Activated T-helper 17 cell treated with anti-CD3 and anti-CD28 coated beads, Interleukin-2, amount 50 U/mL, for 72 hours (primary cell): ENCODE measurements around the gene ZNF584. TPM values are rescaled to one million over a fixed set of nuclear protein-coding genes. Genes with fewer than 3 reads are reported as not detected.

Experiments
- ATAC-seq: fragments of 150-1000 bp; cut with Tn5 transposase; replicated peaks from 2 replicates; pipeline ENCODE4 v1.10.0; 2021; ENCODE audit warnings: mild to moderate bottlenecking, moderate library complexity
- H3K27ac Mint-ChIP-seq: one replicate; pipeline ENCODE4 v1.8.0; 2022; ENCODE audit warnings: mixed read lengths
- H3K27me3 Mint-ChIP-seq: one replicate; pipeline ENCODE4 v1.8.0; 2022; ENCODE audit warnings: mixed read lengths
- H3K36me3 Mint-ChIP-seq: one replicate; pipeline ENCODE4 v1.8.0; 2022; ENCODE audit warnings: low read depth, mild to moderate bottlenecking, mixed read lengths
- H3K4me1 Mint-ChIP-seq: one replicate; pipeline ENCODE4 v1.8.0; 2022; ENCODE audit warnings: mixed read lengths
- H3K4me3 Mint-ChIP-seq: one replicate; pipeline ENCODE4 v1.8.0; 2022; ENCODE audit warnings: mild to moderate bottlenecking, mixed read lengths
- H3K9me3 Mint-ChIP-seq: one replicate; pipeline ENCODE4 v1.8.0; 2022; ENCODE audit warnings: mixed read lengths
- total RNA-seq, 2 donors: library from RNA; stranded (reverse); gene quantifications; one replicate each; pipeline ENCODE4 v1.2.3, GENCODE V29; 2022

Gene ZNF584
- total RNA-seq, 2 donors from 2014 or later = 9.0 to 9.8 TPM

DNA sequence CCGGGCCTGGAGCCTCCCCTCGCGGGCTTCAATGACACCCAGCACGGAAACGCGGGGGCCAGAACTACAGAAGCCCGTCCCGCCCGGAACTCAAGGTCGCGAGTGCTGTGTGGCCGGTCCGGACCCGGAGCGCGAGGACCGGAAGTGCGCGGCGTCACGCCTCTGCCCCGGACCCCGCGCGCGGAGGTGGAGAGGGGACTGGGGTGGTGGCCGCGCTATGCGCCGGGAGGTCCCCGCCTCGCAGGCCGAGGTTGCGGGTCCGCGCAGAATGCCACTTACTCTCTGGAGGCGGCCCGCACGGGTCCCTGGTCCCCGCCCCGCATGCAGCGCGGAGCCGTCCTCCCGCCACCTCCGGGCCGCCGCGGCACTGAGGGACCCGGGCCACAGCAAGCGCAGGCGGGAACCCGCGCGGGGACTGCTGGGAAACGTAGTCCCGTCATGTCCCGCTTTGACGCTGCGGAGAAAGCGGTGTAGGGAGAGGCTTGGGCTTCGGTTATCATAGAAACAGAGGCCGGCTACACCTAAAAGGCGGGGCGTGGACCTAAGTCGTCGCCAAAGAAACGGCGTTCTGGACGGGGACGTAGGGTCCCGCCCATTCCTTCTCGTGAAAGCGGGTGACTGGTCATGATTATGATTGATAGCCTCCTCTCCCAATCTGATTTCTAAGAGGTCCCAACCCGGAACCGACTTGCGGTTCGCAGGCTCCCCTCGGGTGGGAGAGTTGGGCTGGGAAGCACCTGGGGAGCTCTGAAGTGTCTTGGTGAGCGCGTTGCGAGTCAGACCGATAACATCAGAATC, 27.6 kb upstream of the ZNF584 start, which contains the start of gene ZNF837:
Gene ZNF837, minus strand, starts transcription at position 369 of the 798 bp plus-strand sequence. CDS start 11,698 bp downstream, outside the sequence.
- peak within 1 kb of the TSS; percentile 94 for H3K27ac Mint-ChIP-seq
- H3K36me3 Mint-ChIP-seq = peaks cover 4% of the 10 kb centered on the region
- H3K4me3 Mint-ChIP-seq = peak within 1 kb of the TSS; percentile 95
- peaks cover 13% of the 10 kb centered on the region for H3K4me1 Mint-ChIP-seq
- no peaks in the 10 kb centered on the region for H3K27me3 Mint-ChIP-seq
- ATAC-seq = peak; percentile 92
- H3K9me3 Mint-ChIP-seq = no peaks in the 10 kb centered on the region

DNA sequence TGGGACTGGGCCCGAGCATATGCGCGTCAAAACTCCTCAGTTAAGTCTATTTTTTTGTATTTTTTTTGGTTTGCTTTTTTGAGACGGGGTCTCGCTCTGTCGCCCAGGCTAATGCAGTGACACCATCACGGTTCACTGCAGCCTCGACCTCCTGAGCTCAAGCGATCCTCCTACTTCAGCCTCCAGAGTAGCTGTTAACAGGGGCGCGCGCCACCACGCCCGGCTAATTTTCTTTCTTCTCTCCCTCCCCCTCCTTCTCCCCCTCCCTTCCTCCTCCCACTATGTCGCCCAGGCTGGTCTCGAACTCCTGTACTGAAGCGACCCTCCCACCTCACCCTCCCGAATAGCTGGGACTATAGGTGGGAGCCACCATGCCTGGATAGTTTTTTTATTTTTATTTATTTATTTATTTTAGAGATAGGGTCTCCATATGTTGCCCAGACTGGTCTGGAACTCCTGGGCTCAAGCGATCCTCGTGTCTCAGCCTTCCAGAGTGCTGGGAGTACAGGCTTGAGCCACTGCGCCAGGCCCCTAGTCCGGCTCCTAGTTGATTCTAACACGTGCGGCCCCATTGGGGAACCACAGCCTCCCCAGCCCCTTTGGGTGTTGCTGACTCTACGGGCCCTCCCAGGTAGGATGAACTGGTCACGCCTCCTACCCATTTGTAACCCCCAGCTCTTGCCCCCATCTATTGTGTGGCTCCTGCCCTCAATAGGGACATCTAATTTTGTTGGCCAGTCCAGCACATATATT, 26.8 kb upstream of the ZNF584 start:
- Mint-ChIP-seq H3K9me3 (no peaks in the 10 kb centered on the region), H3K27ac (peak overlapping the region; percentile 94), H3K36me3 (peaks cover 12% of the 10 kb centered on the region), H3K4me3 (peak overlapping the region; percentile 95), H3K27me3 (no peaks in the 10 kb centered on the region), H3K4me1 (peaks cover 13% of the 10 kb centered on the region)
- no peak for ATAC-seq

DNA sequence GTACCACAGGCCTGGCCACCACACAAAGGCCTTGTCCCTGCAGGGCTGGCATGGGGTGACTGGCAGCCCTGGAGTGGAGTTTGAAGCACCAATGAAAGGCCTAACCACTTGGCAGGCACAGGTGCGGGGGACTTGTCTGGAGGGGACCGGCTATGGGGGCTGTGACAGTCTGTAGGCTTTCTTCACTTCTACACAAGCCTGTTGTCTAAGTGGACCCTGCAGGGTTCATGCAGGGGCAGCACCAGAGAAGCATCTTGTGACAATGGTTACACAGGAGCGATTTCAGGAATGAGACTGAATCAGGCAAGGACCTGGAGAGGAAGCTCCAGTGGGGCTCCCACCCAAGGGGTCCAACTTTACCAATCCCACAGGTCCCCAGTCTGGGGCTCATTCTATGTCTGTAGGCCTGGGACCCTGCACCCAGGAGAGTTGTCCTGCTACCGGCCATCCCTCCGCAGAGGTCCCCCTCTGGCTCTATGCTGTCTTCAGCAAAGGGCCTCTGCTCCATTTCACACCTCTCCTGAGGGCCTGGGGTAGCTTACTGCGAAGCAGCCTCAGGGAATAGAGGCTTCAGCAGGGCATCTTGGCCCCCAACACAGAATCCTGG, 25.3 kb upstream of the ZNF584 start:
- H3K4me3 Mint-ChIP-seq = peak overlapping the region; percentile 95
- no peaks in the 10 kb centered on the region for H3K27me3 Mint-ChIP-seq
- H3K36me3 Mint-ChIP-seq = peaks cover 26% of the 10 kb centered on the region
- peak overlapping the region; percentile 94 for H3K27ac Mint-ChIP-seq
- ATAC-seq = no peak
- peaks cover 15% of the 10 kb centered on the region for H3K4me1 Mint-ChIP-seq
- no peaks in the 10 kb centered on the region for H3K9me3 Mint-ChIP-seq

DNA sequence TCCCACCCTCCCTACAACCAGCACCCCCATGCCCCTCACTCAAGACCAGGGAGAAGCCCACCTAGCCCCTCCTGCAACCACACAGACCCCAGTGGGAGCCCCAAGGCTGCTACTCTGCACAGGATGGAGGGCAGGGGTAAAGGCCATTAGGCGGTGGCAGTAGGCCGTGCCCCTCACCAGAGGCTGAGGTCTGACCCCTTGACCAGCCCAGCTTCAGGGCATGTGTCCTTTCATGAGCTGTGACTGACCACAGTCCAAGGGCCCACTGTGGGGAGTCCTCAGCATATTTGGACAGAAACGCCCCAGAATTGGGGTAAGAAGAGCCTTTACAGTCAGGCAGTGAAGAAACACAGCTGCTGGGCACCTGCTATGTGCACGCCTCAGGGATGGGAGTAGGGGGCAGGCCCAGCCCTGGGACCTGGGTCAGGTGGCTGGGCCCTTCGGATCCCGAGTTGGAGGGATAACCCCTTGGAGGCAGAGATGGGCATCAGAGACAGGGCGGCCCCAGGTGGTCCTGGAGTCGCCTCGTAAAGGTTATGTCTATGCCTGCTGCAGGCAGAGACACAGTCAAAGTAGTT, 23.0 kb upstream of the ZNF584 start:
- ATAC-seq = no peak
- Mint-ChIP-seq H3K27ac (peak overlapping the region; percentile 97), H3K4me1 (peaks cover 16% of the 10 kb centered on the region), H3K4me3 (peak overlapping the region; percentile 94), H3K9me3 (no peaks in the 10 kb centered on the region), H3K27me3 (no peaks in the 10 kb centered on the region), H3K36me3 (peaks cover 49% of the 10 kb centered on the region)

DNA sequence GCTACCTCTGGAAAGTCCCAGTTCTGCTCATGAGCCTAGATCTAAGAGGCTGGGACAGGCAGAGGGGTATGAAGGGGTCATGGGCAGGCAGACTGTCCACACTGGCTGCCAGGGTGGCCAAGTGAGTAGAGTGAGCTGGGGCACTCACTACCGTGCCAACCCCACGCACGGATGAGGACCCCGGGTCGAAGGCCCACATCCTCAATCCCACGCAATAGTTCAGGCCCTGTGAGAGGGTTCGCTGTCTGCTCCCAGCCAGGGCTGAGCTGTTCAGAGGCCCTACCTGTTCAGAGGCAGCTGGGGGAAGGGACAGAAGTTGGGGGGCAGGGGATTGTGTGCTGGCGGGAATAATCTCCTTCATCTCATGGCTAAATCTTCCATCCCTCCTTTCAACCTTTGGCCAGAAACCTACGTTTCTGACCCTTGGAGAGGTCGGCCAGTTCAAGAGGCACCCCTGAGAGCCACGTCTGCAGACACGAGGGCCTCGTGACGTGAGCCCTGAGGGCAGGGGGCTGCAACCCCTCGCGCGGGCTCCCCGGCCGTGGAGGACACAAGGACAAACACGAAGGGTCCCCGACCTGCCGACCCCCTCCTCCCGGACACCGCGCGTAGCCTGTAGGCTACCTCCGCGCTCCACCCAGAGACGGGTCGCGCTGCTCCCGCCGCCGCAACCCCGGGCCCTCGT, 22.4 kb upstream of the ZNF584 start:
- ATAC-seq = peak; percentile 2
- H3K9me3 Mint-ChIP-seq = no peaks in the 10 kb centered on the region
- no peaks in the 10 kb centered on the region for H3K27me3 Mint-ChIP-seq
- peaks cover 16% of the 10 kb centered on the region for H3K4me1 Mint-ChIP-seq
- H3K27ac Mint-ChIP-seq = peak overlapping the region; percentile 97
- H3K36me3 Mint-ChIP-seq = peaks cover 56% of the 10 kb centered on the region
- H3K4me3 Mint-ChIP-seq = peak overlapping the region; percentile 94

DNA sequence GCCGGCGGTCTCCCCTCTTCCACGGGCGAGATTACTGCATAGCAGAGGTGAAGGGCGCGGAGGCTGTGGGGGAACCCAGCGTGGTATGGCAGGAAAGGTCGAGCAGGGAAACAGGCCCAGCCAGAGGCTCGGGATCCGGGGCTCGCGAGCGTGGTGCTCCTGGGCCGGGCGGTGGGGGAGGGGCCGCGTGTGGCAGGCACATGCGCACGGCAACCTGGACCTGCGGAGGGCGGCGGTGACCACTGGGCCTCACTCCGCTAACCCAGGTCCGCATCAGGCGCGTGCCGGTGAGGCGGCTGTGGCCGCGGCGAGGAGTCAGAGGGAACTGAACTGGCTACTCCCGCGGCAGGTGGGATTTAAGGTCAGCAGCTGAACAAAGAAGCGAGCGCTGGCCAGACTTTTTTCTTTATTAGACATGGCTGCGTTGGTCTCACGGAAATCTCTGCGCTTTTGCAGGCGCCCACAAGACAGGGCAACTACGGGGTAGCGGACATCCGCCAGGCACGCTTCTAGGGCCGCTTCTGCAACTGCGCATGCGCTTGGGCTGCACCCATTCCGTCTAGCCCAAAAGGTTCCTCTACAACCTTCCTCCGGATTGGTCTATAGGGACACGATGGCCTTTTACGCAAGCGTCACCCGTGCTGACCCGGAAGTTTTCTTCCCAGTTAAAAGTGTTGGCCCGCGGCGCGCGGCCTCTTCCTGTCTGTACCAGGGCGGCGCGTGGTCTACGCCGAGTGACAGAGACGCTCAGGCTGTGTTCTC, 21.7 kb upstream of the ZNF584 start, which contains the start of gene RPS5:
Gene RPS5, plus strand, starts transcription at position 694 of the 762 bp plus-strand sequence. CDS start 869 bp downstream, outside the sequence.
- peak within 1 kb of the TSS; percentile 97 for H3K27ac Mint-ChIP-seq
- H3K4me3 Mint-ChIP-seq = peak within 1 kb of the TSS; percentile 94
- no peaks in the 10 kb centered on the region for H3K27me3 Mint-ChIP-seq
- peak; percentile 98 for ATAC-seq
- peaks cover 63% of the 10 kb centered on the region for H3K36me3 Mint-ChIP-seq
- H3K9me3 Mint-ChIP-seq = no peaks in the 10 kb centered on the region
- peaks cover 16% of the 10 kb centered on the region for H3K4me1 Mint-ChIP-seq

DNA sequence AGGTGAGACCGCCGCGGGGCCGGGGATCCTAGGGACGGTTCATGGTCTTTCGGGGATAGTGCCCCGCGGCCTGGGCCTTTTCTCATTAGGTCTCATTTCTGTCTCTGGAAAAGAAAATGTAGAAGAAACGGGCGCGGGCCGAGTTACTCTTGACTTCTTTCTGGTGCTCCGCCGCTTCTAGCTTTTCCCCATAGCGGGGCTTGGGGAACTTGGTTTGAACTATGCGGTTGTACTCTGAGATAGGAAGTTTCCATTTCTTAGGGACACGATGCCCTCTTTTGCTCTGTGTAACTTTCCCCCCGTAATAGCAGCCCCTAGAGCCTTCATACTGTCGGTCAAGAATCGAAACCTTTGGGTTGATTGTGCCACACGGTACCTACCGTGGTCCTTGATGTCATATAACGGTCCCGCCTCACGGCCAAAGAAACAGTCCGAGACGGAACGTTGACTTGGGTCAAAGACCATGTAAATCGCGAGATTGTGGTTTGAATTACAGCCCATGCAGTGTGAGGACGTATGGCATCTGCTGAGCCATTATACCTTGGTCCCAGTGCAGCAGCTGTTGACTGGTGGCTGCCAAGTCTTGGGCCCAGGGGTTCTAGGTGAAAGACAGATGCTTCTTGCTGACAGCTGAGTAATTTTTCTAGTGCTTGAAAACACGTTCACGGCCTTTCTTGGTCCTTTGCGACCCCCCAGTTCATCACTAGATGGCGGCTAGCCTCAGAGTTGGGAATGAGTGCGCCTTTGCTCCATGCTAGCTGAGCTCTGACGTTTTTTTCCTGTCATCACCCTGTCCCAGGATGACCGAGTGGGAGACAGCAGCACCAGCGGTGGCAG, 20.9 kb upstream of the ZNF584 start:
- H3K4me3 Mint-ChIP-seq = peak overlapping the region; percentile 94
- peak overlapping the region; percentile 97 for H3K27ac Mint-ChIP-seq
- no peaks in the 10 kb centered on the region for H3K27me3 Mint-ChIP-seq
- H3K4me1 Mint-ChIP-seq = peaks cover 16% of the 10 kb centered on the region
- H3K36me3 Mint-ChIP-seq = peaks cover 71% of the 10 kb centered on the region
- ATAC-seq = no peak
- H3K9me3 Mint-ChIP-seq = no peaks in the 10 kb centered on the region

DNA sequence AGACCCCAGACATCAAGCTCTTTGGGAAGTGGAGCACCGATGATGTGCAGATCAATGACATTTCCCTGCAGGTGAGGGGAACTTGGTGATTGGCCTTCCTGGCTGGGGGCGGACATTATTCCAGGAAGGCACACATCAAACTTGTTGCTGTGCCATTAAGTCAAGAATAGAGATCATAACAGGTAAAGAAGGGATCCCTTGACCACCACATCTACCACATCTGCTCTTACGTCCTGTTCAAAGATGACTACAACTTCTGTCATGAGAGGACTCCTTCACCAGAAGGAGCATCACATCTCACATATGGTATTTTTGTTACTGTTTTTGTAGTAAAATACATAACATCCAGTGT, 20.3 kb upstream of the ZNF584 start:
- Mint-ChIP-seq H3K9me3 (no peaks in the 10 kb centered on the region), H3K36me3 (peaks cover 77% of the 10 kb centered on the region), H3K4me1 (peaks cover 16% of the 10 kb centered on the region), H3K27ac (peak overlapping the region; percentile 97), H3K4me3 (peak overlapping the region; percentile 94), H3K27me3 (no peaks in the 10 kb centered on the region)
- ATAC-seq = no peak

DNA sequence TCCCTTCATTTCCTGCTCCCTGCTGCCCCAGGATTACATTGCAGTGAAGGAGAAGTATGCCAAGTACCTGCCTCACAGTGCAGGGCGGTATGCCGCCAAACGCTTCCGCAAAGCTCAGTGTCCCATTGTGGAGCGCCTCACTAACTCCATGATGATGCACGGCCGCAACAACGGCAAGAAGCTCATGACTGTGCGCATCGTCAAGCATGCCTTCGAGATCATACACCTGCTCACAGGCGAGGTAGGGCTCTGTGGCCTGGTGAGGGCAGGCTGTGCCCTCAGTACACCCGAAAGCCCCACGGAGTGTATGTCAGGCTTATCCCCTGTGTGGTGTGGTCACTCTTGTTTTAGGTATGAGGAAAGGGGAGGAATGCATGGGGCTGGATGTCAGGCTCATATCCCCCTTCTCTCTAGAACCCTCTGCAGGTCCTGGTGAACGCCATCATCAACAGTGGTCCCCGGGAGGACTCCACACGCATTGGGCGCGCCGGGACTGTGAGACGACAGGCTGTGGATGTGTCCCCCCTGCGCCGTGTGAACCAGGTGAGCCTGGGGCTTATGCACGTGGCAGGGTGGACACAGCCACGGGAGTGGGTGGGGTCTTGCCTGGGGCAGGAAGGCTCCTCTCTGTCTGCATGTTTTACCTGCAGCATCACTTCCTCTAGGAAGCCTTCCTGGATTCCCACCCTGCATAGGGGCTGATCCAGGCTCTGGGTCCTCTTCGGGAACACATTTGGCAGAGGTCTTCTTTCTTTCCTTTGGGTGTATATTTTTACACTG, 15.3 kb upstream of the ZNF584 start:
- Mint-ChIP-seq H3K27me3 (no peaks in the 10 kb centered on the region), H3K9me3 (no peaks in the 10 kb centered on the region), H3K27ac (no peak overlapping the region), H3K4me3 (no peak overlapping the region), H3K4me1 (peaks cover 9% of the 10 kb centered on the region), H3K36me3 (peaks cover 91% of the 10 kb centered on the region)
- ATAC-seq = no peak

DNA sequence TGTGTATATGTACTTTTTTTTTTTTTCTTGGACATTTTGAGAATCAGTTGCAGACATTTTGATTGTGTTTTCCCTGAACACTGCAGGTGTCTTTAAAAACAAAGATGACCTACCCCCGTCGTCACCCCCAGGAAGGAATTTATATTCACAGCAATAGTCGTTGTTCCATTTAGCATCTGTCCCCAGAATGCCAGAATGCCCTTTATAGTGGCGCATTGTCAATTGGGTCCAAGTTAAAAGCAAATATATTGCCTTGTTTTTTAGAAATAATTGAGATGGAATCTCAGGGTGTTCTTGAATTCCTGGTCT, 14.8 kb upstream of the ZNF584 start:
- Mint-ChIP-seq H3K4me1 (peaks cover 6% of the 10 kb centered on the region), H3K4me3 (no peak overlapping the region), H3K36me3 (peaks cover 87% of the 10 kb centered on the region), H3K27me3 (no peaks in the 10 kb centered on the region), H3K9me3 (no peaks in the 10 kb centered on the region), H3K27ac (no peak overlapping the region)
- no peak for ATAC-seq

DNA sequence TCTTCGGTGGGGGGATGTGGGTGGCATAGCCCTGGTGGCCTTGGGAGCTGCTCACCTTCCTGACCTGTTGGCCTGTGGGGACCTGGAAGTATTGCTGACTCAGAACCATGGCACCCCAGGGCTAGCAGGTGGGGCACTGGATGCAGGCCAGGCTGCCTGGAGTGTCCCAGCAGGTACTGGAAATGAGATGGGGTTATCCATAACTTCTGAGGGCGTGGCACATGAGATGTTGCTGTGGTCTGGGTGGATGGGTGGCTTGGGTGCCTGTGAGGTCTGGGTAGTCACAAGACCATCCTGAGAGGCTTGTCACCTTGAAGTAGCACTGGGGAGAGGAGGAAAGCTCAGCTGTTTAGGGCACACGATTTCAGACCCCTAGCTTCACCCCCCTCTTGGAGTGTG, 13.6 kb upstream of the ZNF584 start:
- Mint-ChIP-seq H3K4me3 (no peak overlapping the region), H3K36me3 (peaks cover 76% of the 10 kb centered on the region), H3K9me3 (no peaks in the 10 kb centered on the region), H3K4me1 (no peaks in the 10 kb centered on the region), H3K27me3 (no peaks in the 10 kb centered on the region), H3K27ac (no peak overlapping the region)
- ATAC-seq = no peak

DNA sequence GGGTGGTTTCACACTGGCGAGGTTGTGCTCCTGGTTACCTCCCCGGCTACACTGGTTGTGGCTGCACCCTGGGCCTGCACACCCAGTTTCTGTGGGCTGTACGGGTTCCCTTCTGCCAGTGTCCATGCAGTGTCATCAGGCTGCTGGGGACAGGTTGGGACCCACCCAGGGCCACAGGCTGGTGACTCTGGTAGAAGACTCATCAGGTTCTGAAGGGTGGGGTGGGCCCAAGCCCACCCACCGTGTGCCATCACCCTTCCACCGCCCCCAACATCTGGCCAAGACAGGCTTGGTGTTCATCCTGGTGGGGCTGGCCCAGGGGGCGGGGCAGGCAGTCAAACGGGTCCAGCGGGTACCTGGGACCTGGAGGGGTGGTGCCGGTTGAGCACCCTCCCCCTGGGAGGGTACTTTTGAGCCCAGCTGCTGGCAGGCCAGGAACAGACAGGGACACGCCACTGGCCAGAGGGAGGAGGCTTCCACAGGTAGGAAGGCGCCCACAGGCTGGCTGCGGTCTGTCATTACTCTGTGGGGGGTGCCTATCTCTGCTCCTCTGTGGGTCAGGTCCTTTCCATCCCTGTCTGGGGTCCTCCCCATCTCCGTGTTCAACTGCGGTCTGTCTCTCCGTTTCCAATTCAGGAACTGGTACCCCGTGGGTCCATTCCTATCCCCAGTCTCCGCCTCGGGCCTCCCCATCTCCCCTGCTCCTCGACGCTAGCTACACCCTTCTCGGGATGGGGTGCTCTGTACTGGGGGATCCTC, 13.1 kb upstream of the ZNF584 start, which contains the start of gene RNF225:
Gene RNF225, plus strand, starts transcription at position 437 of the 759 bp plus-strand sequence. CDS start 434 bp downstream, outside the sequence.
- Mint-ChIP-seq H3K4me3 (no peak within 1 kb of the TSS), H3K4me1 (no peaks in the 10 kb centered on the region), H3K9me3 (no peaks in the 10 kb centered on the region), H3K27ac (no peak within 1 kb of the TSS), H3K36me3 (peaks cover 70% of the 10 kb centered on the region), H3K27me3 (no peaks in the 10 kb centered on the region)
- ATAC-seq = peak; percentile 29
